CD4-positive, alpha-beta T cell (primary cell): ENCODE data around the gene PEX10. TPM values are rescaled to one million over a fixed set of nuclear protein-coding genes. Genes with fewer than 3 reads are reported as not detected.

Source experiments
- ATAC-seq: fragments of 200-7000 bp; cut with Tn5 transposase; one replicate; pipeline ENCODE4 v1.10.0; 2022; ENCODE audit warnings: mild to moderate bottlenecking; ENCODE audit not compliant: poor library complexity
- CTCF ChIA-PET: fragments of 350-600 bp; sonication (Branson Sonifier 250); formaldehyde crosslinking; loops from one replicate; lab custom pipeline; 2021; ENCODE audit warnings: antibody characterized with exemption, inconsistent platforms; lab: Charles Lee
- POLR2A ChIA-PET: fragments of 350-600 bp; sonication (Branson Sonifier 250); formaldehyde crosslinking; loops from one replicate; lab custom pipeline; 2021; ENCODE audit warnings: antibody characterized with exemption, inconsistent platforms; lab: Charles Lee
- DNase-seq, 14 experiments: peaks; one replicate each; pipeline ENCODE4 v3.0.0-alpha.2; 2013 to 2020; ENCODE audit warnings: mixed read lengths in 2 of 14
- H3K27ac ChIP-seq, 2 donors: one replicate each; pipeline versions ENCODE4 v1.5.1 to v1.7.0; 2013; ENCODE audit warnings: low read length in 2 of 2, low read depth in 1 of 2, mild to moderate bottlenecking in 1 of 2
- H3K27me3 ChIP-seq, 2 experiments: 1 replicate in 1 of 2; 2 replicates in 1 of 2; pipeline versions ENCODE4 v1.6.1 to v1.7.0; 2013; ENCODE audit warnings: low read length in 2 of 2, control low read depth in 1 of 2, mild to moderate bottlenecking in 1 of 2, moderate library complexity in 1 of 2; ENCODE audit not compliant: insufficient read depth in 2 of 2, control insufficient read depth in 1 of 2
- H3K36me3 ChIP-seq: one replicate; pipeline ENCODE4 v1.6.1; 2013; ENCODE audit warnings: low read length, control low read depth; ENCODE audit not compliant: insufficient read depth
- H3K4me1 ChIP-seq: one replicate; pipeline ENCODE4 v1.6.1; 2013; ENCODE audit warnings: low read length, control low read depth; ENCODE audit not compliant: insufficient read depth
- H3K4me3 ChIP-seq: one replicate; pipeline ENCODE4 v1.5.1; 2013; ENCODE audit warnings: mild to moderate bottlenecking, low read length, moderate library complexity
- H3K9me3 ChIP-seq, 2 experiments: 1 replicate in 1 of 2; 2 replicates in 1 of 2; pipeline versions ENCODE4 v1.6.1 to v1.7.0; 2013; ENCODE audit warnings: low read length in 2 of 2, mild to moderate bottlenecking in 2 of 2, control low read depth in 1 of 2, moderate library complexity in 1 of 2; ENCODE audit not compliant: control insufficient read depth in 1 of 2, insufficient read depth in 1 of 2
- H3K27ac Mint-ChIP-seq: one replicate; pipeline ENCODE4 v1.8.0; 2020; ENCODE audit warnings: mixed read lengths
- H3K27me3 Mint-ChIP-seq: one replicate; pipeline ENCODE4 v1.8.0; 2021; ENCODE audit warnings: mixed read lengths
- H3K36me3 Mint-ChIP-seq: one replicate; pipeline ENCODE4 v1.8.0; 2021; ENCODE audit warnings: low read depth, mixed read lengths
- H3K4me1 Mint-ChIP-seq: one replicate; pipeline ENCODE4 v1.8.0; 2021; ENCODE audit warnings: low read depth, mixed read lengths
- H3K4me3 Mint-ChIP-seq: one replicate; pipeline ENCODE4 v1.8.0; 2020; ENCODE audit warnings: mild to moderate bottlenecking, mixed read lengths
- H3K9me3 Mint-ChIP-seq: one replicate; pipeline ENCODE4 v1.8.0; 2020; ENCODE audit warnings: mixed read lengths
- intact Hi-C, 2 experiments: fragments of 100-400 bp; cut with DNase I in 1 of 2; cut with micrococcal nuclease in 1 of 2; formaldehyde crosslinking; loops; one replicate each; pipeline versions ENCODE4 v1.15.1 to v1.9.0; 2023 to 2025; cut with DNase I, micrococcal nuclease
- total RNA-seq, 174 experiments: library from RNA in 2 of 174; stranded (reverse) in 2 of 174; gene quantifications; one replicate each; pipeline ENCODE4 v1.2.3 and lab custom pipeline; 2021 to 2026
- TF ChIP-seq, protein P1 (sequence below): fragments of 200-600 bp; IDR thresholded peaks from one replicate; pipeline ENCODE4 v1.8.0; 2022; ENCODE audit warnings: antibody characterized with exemption, mild to moderate bottlenecking

The PEX10 gene
- total RNA-seq, 2 experiments from 2014 or later, result 12.0 to 12.5 TPM

DNA sequence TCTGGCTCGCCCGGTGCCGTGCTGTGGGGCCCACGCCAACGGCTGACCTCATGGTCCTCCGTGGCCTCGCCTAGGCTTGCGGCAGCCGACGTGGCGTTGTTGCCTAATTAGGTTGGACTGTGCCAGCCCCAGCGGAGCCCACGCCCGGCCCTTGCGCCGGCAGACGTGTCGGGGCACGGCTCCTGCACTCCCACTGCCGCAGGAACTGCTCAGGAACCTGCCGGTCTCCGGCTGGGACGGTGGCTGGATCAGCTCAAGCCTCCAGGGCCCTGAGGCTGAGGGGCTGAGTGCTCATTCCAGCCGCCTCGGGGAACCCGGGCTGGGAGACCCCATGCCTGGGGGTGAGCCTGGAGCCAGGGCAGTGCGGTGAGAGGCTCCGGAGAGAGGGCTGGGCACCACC lies 16.1 kb upstream of the PEX10 start:
- Mint-ChIP-seq H3K4me1 (no peaks in the 10 kb centered on the region), H3K9me3 (no peaks in the 10 kb centered on the region), H3K27me3 (no peaks in the 10 kb centered on the region), H3K27ac (no peak overlapping the region), H3K4me3 (no peak overlapping the region), H3K36me3 (peaks cover 2% of the 10 kb centered on the region)
- peaks cover 9% of the 10 kb centered on the region for H3K4me1 ChIP-seq
- TF ChIP-seq, protein P1, sequence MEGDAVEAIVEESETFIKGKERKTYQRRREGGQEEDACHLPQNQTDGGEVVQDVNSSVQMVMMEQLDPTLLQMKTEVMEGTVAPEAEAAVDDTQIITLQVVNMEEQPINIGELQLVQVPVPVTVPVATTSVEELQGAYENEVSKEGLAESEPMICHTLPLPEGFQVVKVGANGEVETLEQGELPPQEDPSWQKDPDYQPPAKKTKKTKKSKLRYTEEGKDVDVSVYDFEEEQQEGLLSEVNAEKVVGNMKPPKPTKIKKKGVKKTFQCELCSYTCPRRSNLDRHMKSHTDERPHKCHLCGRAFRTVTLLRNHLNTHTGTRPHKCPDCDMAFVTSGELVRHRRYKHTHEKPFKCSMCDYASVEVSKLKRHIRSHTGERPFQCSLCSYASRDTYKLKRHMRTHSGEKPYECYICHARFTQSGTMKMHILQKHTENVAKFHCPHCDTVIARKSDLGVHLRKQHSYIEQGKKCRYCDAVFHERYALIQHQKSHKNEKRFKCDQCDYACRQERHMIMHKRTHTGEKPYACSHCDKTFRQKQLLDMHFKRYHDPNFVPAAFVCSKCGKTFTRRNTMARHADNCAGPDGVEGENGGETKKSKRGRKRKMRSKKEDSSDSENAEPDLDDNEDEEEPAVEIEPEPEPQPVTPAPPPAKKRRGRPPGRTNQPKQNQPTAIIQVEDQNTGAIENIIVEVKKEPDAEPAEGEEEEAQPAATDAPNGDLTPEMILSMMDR, result no peak
- intact Hi-C loops, result no loop called here
- H3K27me3 ChIP-seq, result no peaks in the 10 kb centered on the region
- H3K27ac ChIP-seq, result no peak overlapping the region
- CTCF ChIA-PET, result no interaction called here
- POLR2A ChIA-PET, result no interaction called here
- H3K36me3 ChIP-seq, result peaks cover 4% of the 10 kb centered on the region
- no peak for DNase-seq
- H3K9me3 ChIP-seq, result peaks cover 0 to 27% of the 10 kb centered on the region in 2 experiments
- H3K4me3 ChIP-seq, result no peak overlapping the region
- no peak for ATAC-seq

DNA sequence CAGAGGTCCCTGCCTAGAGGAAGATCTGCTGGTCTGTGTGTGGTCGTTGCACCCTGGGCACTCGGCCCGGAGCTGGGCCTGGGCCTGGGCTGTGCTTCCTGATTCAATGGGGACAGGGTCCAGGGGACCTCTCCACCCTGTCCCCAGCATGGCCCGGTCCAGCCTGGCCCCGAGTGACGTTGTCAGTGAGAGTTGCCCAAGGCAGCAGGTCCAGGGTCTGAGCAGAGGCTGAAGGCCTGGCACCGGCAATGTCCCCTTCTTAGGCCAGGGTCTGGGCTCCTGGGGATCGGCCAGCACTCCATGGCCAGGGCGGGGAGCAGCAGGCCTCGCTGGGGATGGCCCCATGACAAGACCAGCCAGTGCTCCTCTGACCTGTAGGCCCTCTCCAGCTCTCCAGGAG lies 15.6 kb upstream of the PEX10 start:
- Histone ChIP-seq H3K27me3 (no peaks in the 10 kb centered on the region), H3K4me1 (peaks cover 9% of the 10 kb centered on the region), H3K4me3 (no peak overlapping the region), H3K9me3 (peaks cover 2 to 27% of the 10 kb centered on the region in 2 experiments), H3K27ac (no peak overlapping the region), H3K36me3 (no peaks in the 10 kb centered on the region)
- TF ChIP-seq, protein P1, result no peak
- Mint-ChIP-seq H3K36me3 (peaks cover 4% of the 10 kb centered on the region), H3K27ac (no peak overlapping the region), H3K27me3 (no peaks in the 10 kb centered on the region), H3K9me3 (no peaks in the 10 kb centered on the region), H3K4me3 (no peak overlapping the region), H3K4me1 (no peaks in the 10 kb centered on the region)
- ATAC-seq, result no peak
- CTCF ChIA-PET, result no interaction called here
- intact Hi-C loops, result no loop called here
- POLR2A ChIA-PET, result no interaction called here
- DNase-seq, result no peak

- Mint-ChIP-seq H3K4me1 (no peaks in the 10 kb centered on the region), H3K27me3 (no peaks in the 10 kb centered on the region), H3K36me3 (peaks cover 4% of the 10 kb centered on the region), H3K4me3 (no peak overlapping the region), H3K9me3 (no peaks in the 10 kb centered on the region), H3K27ac (no peak overlapping the region)
- no peak for ATAC-seq
- Histone ChIP-seq H3K4me3 (no peak overlapping the region), H3K9me3 (peaks cover 4 to 27% of the 10 kb centered on the region in 2 experiments), H3K27me3 (no peaks in the 10 kb centered on the region), H3K36me3 (no peaks in the 10 kb centered on the region), H3K27ac (no peak overlapping the region), H3K4me1 (peaks cover 9% of the 10 kb centered on the region)
- DNase-seq, result no peak
- TF ChIP-seq, protein P1, result no peak
- POLR2A ChIA-PET, result no interaction called here
- intact Hi-C loops, result no loop called here
- CTCF ChIA-PET, result no interaction called here
These were observed 14.7 kb upstream of the PEX10 start for GRCh38 chr1:2427051-2427450.
